Measurements from ENCODE around the gene NRXN3.

DNA sequence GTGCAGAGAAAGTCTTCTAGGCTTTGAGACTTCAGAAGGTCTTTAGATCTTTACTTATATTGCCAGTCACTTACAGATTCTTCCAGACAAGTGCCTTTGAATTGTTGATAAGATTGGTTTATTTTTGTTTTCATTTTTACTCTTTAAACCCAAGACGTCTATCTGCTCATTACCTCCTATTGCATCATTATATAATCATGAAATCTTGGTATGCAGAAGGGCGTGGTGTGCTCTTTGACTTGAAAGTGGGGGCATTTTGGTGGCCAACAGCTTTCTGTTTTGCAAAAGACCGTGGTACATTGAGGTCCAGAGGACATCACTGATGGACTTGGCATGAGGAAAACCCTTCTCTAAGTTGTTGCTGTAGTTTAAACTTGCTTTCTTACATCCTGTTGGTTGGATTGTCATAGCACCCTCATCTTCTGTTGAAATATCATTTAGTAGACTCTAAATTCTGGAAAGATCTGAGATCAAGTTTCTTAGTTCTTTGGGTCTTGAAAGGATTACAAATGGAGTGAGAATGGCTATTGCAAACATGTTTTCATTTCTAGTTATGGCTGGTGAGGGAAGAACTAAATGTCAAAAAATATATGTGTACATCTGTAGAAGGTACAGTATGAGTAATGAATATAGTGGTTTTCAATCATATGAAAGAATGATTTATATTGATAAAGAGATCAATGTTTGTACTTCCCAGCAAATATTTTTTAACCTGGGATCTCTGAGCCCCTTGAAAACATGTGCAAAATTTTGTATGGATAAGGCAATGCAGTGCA lies 441.8 kb downstream of the NRXN3 start:
- TF ChIP-seq YY1 (tag by site-specific recombination; IDR thresholded peaks at IDR 0.05) (no peak), ZNF394 (tag by site-specific recombination; IDR thresholded peaks at IDR 0.05; ENCODE audit: borderline replicate concordance) (no peak), ZNF830 (tag by site-specific recombination; IDR thresholded peaks at IDR 0.05; ENCODE audit: low read depth) (no peak), ZNF785 (tag by site-specific recombination; IDR thresholded peaks at IDR 0.05) (no peak), ZNF184 (tag by site-specific recombination; IDR thresholded peaks at IDR 0.05) (no peak), MEIS1 (CRISPR knock-in tag; IDR thresholded peaks at IDR 0.05; ENCODE audit: borderline replicate concordance) (no peak), ZNF768 (tag by site-specific recombination; IDR thresholded peaks at IDR 0.05) (no peak)
- TF ChIP-seq, protein P1, sequence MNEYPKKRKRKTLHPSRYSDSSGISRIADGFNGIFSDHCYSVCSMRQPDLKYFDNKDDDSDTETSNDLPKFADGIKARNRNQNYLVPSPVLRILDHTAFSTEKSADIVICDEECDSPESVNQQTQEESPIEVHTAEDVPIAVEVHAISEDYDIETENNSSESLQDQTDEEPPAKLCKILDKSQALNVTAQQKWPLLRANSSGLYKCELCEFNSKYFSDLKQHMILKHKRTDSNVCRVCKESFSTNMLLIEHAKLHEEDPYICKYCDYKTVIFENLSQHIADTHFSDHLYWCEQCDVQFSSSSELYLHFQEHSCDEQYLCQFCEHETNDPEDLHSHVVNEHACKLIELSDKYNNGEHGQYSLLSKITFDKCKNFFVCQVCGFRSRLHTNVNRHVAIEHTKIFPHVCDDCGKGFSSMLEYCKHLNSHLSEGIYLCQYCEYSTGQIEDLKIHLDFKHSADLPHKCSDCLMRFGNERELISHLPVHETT (tag by site-specific recombination; IDR thresholded peaks at IDR 0.05), result no peak
- TF ChIP-seq, protein P2, sequence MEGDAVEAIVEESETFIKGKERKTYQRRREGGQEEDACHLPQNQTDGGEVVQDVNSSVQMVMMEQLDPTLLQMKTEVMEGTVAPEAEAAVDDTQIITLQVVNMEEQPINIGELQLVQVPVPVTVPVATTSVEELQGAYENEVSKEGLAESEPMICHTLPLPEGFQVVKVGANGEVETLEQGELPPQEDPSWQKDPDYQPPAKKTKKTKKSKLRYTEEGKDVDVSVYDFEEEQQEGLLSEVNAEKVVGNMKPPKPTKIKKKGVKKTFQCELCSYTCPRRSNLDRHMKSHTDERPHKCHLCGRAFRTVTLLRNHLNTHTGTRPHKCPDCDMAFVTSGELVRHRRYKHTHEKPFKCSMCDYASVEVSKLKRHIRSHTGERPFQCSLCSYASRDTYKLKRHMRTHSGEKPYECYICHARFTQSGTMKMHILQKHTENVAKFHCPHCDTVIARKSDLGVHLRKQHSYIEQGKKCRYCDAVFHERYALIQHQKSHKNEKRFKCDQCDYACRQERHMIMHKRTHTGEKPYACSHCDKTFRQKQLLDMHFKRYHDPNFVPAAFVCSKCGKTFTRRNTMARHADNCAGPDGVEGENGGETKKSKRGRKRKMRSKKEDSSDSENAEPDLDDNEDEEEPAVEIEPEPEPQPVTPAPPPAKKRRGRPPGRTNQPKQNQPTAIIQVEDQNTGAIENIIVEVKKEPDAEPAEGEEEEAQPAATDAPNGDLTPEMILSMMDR (tag by site-specific recombination; IDR thresholded peaks at IDR 0.05), result no peak
- TF ChIP-seq, protein P3, sequence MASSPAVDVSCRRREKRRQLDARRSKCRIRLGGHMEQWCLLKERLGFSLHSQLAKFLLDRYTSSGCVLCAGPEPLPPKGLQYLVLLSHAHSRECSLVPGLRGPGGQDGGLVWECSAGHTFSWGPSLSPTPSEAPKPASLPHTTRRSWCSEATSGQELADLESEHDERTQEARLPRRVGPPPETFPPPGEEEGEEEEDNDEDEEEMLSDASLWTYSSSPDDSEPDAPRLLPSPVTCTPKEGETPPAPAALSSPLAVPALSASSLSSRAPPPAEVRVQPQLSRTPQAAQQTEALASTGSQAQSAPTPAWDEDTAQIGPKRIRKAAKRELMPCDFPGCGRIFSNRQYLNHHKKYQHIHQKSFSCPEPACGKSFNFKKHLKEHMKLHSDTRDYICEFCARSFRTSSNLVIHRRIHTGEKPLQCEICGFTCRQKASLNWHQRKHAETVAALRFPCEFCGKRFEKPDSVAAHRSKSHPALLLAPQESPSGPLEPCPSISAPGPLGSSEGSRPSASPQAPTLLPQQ (tag by site-specific recombination; IDR thresholded peaks at IDR 0.05), result no peak
